Endothelial cell (in vitro differentiated cells): ENCODE results near the gene NCCRP1. TPM values are rescaled to one million over a fixed set of nuclear protein-coding genes. Genes with fewer than 3 reads are reported as not detected.
A peak's percentile ranks its signal among the peaks of the same experiment; 100 is the strongest.

Experiments used
- DNase-seq: peaks from one replicate; pipeline ENCODE4 v3.0.0; 2021; ENCODE audit warnings: low spot score
- H3K27ac Mint-ChIP-seq: one replicate; pipeline ENCODE4 v1.8.0; 2021; ENCODE audit warnings: mixed read lengths, inconsistent platforms; ENCODE audit not compliant: unreplicated experiment
- H3K27me3 Mint-ChIP-seq: one replicate; pipeline ENCODE4 v1.8.0; 2021; ENCODE audit warnings: mild to moderate bottlenecking, moderate library complexity, mixed read lengths, inconsistent platforms; ENCODE audit not compliant: unreplicated experiment
- H3K36me3 Mint-ChIP-seq: one replicate; pipeline ENCODE4 v1.8.0; 2021; ENCODE audit warnings: mild to moderate bottlenecking, low read depth, mixed read lengths, inconsistent platforms; ENCODE audit not compliant: unreplicated experiment
- H3K4me1 Mint-ChIP-seq: one replicate; pipeline ENCODE4 v1.8.0; 2021; ENCODE audit warnings: mild to moderate bottlenecking, mixed read lengths, inconsistent platforms; ENCODE audit not compliant: unreplicated experiment
- H3K4me3 Mint-ChIP-seq: one replicate; pipeline ENCODE4 v1.8.0; 2021; ENCODE audit warnings: mild to moderate bottlenecking, mixed read lengths, inconsistent platforms; ENCODE audit not compliant: unreplicated experiment
- H3K9me3 Mint-ChIP-seq: one replicate; pipeline ENCODE4 v1.8.0; 2021; ENCODE audit warnings: mixed read lengths, inconsistent platforms; ENCODE audit not compliant: unreplicated experiment
- CTCF ChIP-seq: fragments of 200-600 bp; sonication (generic); IDR thresholded peaks from one replicate; pipeline ENCODE4 v1.5.0; 2021; ENCODE audit warnings: antibody characterized with exemption; ENCODE audit not compliant: unreplicated experiment
- total RNA-seq: library from RNA; stranded (reverse); fragmentation: NEBNext Ultra II Directional; extraction: Animal tissue kit (Norgen Biotek cat#: 25700); gene quantifications from one replicate; pipeline ENCODE4 v1.2.1, GENCODE V29; 2021; ENCODE audit not compliant: unreplicated experiment

The NCCRP1 gene
- total RNA-seq, 1 donor from 2014 or later = not detected

GRCh38 chr19:39175564-39175963, 21.2 kb upstream of the NCCRP1 start:
- Mint-ChIP-seq H3K27ac (no peak overlapping the region), H3K27me3 (peaks cover 8% of the 10 kb centered on the region), H3K4me1 (no peaks in the 10 kb centered on the region), H3K9me3 (no peaks in the 10 kb centered on the region), H3K4me3 (peak overlapping the region; percentile 57), H3K36me3 (peaks cover 5% of the 10 kb centered on the region)
- no peak for DNase-seq
- TF ChIP-seq CTCF = no peak

- Mint-ChIP-seq H3K4me3 (no peak overlapping the region), H3K27ac (no peak overlapping the region), H3K4me1 (no peaks in the 10 kb centered on the region), H3K27me3 (peaks cover 5% of the 10 kb centered on the region), H3K36me3 (peaks cover 5% of the 10 kb centered on the region), H3K9me3 (no peaks in the 10 kb centered on the region)
- no peak for DNase-seq
- no peak for TF ChIP-seq CTCF
Observed at GRCh38 chr19:39177110-39177699, 19.6 kb upstream of the NCCRP1 start.

- Mint-ChIP-seq H3K4me3 (no peak overlapping the region), H3K9me3 (no peaks in the 10 kb centered on the region), H3K4me1 (no peaks in the 10 kb centered on the region), H3K27me3 (peaks cover 3% of the 10 kb centered on the region), H3K27ac (no peak overlapping the region), H3K36me3 (peaks cover 5% of the 10 kb centered on the region)
- DNase-seq = no peak
- TF ChIP-seq CTCF = no peak
Observed at GRCh38 chr19:39177736-39178135, 19.0 kb upstream of the NCCRP1 start.

GRCh38 chr19:39178296-39179006, 18.3 kb upstream of the NCCRP1 start:
- no peak overlapping the region for H3K4me3 Mint-ChIP-seq
- H3K36me3 Mint-ChIP-seq = peaks cover 8% of the 10 kb centered on the region
- TF ChIP-seq CTCF = no peak
- no peaks in the 10 kb centered on the region for H3K4me1 Mint-ChIP-seq
- H3K9me3 Mint-ChIP-seq = peaks cover 3% of the 10 kb centered on the region
- no peak for DNase-seq
- H3K27ac Mint-ChIP-seq = no peak overlapping the region
- peaks cover 5% of the 10 kb centered on the region for H3K27me3 Mint-ChIP-seq

GRCh38 chr19:39179754-39180153, 17.0 kb upstream of the NCCRP1 start:
- no peak overlapping the region for H3K4me3 Mint-ChIP-seq
- DNase-seq = no peak
- peaks cover 5% of the 10 kb centered on the region for H3K27me3 Mint-ChIP-seq
- H3K27ac Mint-ChIP-seq = no peak overlapping the region
- no peaks in the 10 kb centered on the region for H3K4me1 Mint-ChIP-seq
- H3K36me3 Mint-ChIP-seq = peaks cover 8% of the 10 kb centered on the region
- H3K9me3 Mint-ChIP-seq = peaks cover 3% of the 10 kb centered on the region
- no peak for TF ChIP-seq CTCF
